Natural killer cell treated with Interleukin-12 subunit alpha and Interleukin-12 subunit beta and Interleukin-15 and Interleukin-18, amount 100 ng/mL, for 72 hours (primary cell): ENCODE results near the gene SEC16A. TPM values are rescaled to one million over a fixed set of nuclear protein-coding genes. Genes with fewer than 3 reads are reported as not detected.

Experiments
- ATAC-seq, 2 donors: fragments of 150-1000 bp; cut with Tn5 transposase in 1 of 2; sonication (Bioruptor Pico), chemical (Tn5 transposase) in 1 of 2; 2 replicates each; pipeline ENCODE4 v1.10.0; 2021
- DNase-seq: peaks from one replicate; pipeline ENCODE4 v3.0.0; 2022; ENCODE audit warnings: low spot score
- H3K27ac Mint-ChIP-seq, 2 donors: 1 replicate in 1 of 2; 2 replicates in 1 of 2; pipeline ENCODE4 v1.8.0; 2022; ENCODE audit warnings: mixed read lengths in 2 of 2, mild to moderate bottlenecking in 1 of 2, moderate library complexity in 1 of 2
- H3K27me3 Mint-ChIP-seq, 2 donors: 1 replicate in 1 of 2; 2 replicates in 1 of 2; pipeline ENCODE4 v1.8.0; 2022; ENCODE audit warnings: mixed read lengths in 2 of 2
- H3K36me3 Mint-ChIP-seq: one replicate; pipeline ENCODE4 v1.8.0; 2022; ENCODE audit warnings: mixed read lengths
- H3K4me1 Mint-ChIP-seq, 2 donors: 1 replicate in 1 of 2; 2 replicates in 1 of 2; pipeline ENCODE4 v1.8.0; 2022; ENCODE audit warnings: low read depth in 2 of 2, mixed read lengths in 2 of 2, mild to moderate bottlenecking in 1 of 2
- H3K4me3 Mint-ChIP-seq: one replicate; pipeline ENCODE4 v1.8.0; 2022; ENCODE audit warnings: mixed read lengths
- H3K9me3 Mint-ChIP-seq: 2 replicates; pipeline ENCODE4 v1.8.0; 2022; ENCODE audit warnings: mixed read lengths
- total RNA-seq, 2 donors: library from RNA; stranded (reverse); gene quantifications; one replicate each; pipeline ENCODE4 v1.2.3, GENCODE V29; 2022

SEC16A gene
- total RNA-seq, 2 donors from 2014 or later, result 104 to 121 TPM

DNA sequence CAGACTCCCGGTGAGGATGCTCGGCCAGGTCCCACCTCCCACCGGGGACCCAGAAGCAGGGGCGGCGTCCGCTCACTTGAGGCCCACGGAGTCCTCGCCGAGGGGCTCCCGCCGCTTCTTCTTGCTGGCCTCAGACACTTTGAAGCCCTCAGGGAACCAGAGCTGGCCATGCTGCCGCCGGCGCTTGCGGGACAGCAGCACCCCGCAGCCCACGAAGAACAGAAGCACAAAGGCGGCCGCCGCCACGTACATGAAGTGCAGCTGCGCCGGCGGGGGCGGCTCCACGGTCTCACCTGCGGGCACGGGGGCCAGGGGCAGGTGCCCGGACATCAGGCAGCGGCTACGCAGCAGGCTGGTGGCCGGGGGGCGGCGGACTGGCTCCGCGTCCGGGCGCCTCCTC, 19.4 kb upstream of the SEC16A start:
- DNase-seq, result no peak
- Mint-ChIP-seq H3K4me3 (no peak overlapping the region), H3K36me3 (no peaks in the 10 kb centered on the region), H3K27ac (no peak overlapping the region), H3K4me1 (peaks cover 0 to 4% of the 10 kb centered on the region in 2 donors), H3K9me3 (no peaks in the 10 kb centered on the region), H3K27me3 (no peaks in the 10 kb centered on the region)
- ATAC-seq, result no peak

DNA sequence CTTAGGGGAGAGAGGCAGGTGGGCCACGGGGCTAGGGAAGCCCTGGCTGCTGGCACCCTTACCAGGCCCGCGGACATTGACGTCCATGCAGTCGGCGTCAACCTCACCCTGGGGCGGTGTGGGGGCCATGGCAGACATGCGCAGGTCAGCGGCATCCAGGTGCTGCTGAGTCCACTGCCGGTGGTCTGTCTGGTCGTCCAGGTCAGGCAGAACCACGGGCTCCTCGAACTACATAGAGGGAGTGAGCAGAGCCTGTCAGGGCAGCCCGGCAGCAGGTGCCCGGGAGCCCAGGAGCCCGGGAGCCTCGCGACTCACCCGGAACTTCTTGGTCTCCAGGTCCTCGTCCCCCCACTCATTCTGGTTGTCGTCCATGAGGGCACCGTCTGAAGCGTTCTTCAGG, 18.8 kb upstream of the SEC16A start:
- DNase-seq, result no peak
- no peak for ATAC-seq
- Mint-ChIP-seq H3K36me3 (no peaks in the 10 kb centered on the region), H3K4me3 (no peak overlapping the region), H3K27ac (no peak overlapping the region), H3K27me3 (no peaks in the 10 kb centered on the region), H3K4me1 (peaks cover 0 to 4% of the 10 kb centered on the region in 2 donors), H3K9me3 (no peaks in the 10 kb centered on the region)

DNA sequence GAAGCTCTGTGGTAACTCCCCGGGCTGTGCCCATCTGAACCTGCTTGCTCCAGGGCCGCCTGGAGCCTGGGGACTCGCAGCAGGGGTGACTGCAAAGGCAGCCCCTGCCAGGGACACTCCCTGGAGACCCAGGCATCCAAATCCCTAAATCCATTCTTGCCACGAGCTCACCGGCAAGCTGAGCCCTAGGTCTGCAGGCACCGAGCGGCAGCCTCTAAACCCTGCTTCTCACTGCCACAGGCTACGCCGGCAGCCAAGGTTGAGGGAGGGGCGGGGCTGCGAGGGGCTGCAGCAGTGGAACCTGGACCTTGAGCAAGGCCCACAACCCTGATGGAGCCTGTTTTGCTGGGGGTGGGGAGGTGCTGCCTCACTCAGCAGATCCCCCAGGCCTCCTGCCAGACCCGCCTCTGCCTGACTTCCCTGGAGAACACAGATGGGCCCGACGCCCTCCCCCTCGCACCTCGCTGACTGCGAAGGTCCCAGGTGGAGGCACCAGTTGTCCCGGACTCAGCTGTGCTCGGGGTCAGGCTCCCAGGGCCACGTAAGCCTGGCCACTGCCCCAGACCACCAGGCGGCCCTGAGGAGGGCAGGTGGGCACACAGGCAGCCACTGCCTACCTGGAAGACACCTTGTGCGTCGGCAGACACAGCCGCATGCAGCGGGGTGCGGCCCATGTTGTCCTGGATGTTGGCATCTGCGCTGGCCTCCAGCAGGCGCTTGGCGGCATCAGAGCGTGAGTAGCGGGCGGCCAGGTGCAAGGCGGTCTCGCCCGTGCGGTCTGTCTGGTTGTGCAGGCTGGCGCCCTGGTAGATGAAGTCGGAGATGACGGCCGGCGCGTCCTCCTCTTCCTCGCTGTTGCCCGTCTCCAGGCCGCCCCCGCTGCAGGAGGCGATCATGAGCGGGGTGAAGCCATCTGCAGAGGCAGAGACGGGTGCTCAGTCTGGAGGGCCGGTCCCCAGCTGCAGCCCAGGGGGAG, 17.4 kb upstream of the SEC16A start:
- H3K27ac Mint-ChIP-seq, result no peak overlapping the region
- no peaks in the 10 kb centered on the region for H3K36me3 Mint-ChIP-seq
- DNase-seq, result no peak
- H3K27me3 Mint-ChIP-seq, result no peaks in the 10 kb centered on the region
- H3K9me3 Mint-ChIP-seq, result no peaks in the 10 kb centered on the region
- H3K4me3 Mint-ChIP-seq, result no peak overlapping the region
- peaks cover 0 to 3% of the 10 kb centered on the region in 2 donors for H3K4me1 Mint-ChIP-seq
- ATAC-seq, result no peak

DNA sequence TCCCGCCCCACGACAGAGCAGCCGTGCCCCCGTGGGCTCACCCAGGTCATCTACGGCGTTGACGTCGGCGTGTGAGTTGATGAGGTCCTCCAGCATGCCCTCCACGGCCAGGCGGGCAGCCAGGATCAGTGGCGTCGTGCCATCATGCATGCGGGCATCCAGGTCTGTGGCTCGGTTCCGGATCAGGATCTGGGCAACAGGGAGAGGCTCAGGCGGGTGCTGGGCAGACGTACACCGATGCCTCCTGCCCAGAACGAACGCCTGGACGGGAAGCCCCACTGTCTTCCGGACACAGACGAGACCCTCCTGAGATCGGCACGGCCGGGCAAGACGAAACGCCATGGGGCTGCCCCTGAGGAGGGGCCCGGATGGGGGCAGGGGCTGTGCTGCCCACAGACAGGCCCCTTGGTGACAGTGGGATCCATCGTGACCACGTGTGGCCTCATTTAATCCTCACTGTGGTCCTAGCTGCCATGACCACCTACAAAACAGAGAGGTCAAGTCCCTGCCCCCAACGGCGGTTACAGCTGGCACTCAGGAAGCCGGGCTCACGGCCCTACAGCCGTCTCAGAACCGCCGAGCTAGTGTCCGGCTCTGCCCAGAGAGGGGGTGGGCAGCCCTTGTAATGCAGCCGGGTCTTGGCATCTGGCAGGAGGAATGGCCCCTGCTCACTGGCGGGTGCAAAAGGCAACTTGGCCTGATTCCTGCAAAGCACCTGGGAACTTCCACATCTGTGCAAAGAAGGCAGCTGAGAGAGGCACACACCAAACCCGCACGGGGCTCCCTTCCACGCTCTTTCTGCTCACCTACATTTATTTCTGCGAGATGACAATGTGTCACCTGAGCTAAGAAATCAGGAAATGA, 16.5 kb upstream of the SEC16A start:
- Mint-ChIP-seq H3K27me3 (no peaks in the 10 kb centered on the region), H3K27ac (no peak overlapping the region), H3K9me3 (no peaks in the 10 kb centered on the region), H3K36me3 (no peaks in the 10 kb centered on the region), H3K4me1 (peaks cover 0 to 3% of the 10 kb centered on the region in 2 donors), H3K4me3 (no peak overlapping the region)
- no peak for ATAC-seq
- no peak for DNase-seq

GRCh38 chr9:136497916-136498695, 15.3 kb upstream of the SEC16A start:
- ATAC-seq (no peak), DNase-seq (no peak)
- no peaks in the 10 kb centered on the region for H3K36me3 Mint-ChIP-seq
- H3K9me3 Mint-ChIP-seq, result no peaks in the 10 kb centered on the region
- H3K27ac Mint-ChIP-seq, result no peak overlapping the region
- H3K4me3 Mint-ChIP-seq, result no peak overlapping the region
- H3K27me3 Mint-ChIP-seq, result no peaks in the 10 kb centered on the region
- H3K4me1 Mint-ChIP-seq, result peaks cover 0 to 3% of the 10 kb centered on the region in 2 donors

DNA sequence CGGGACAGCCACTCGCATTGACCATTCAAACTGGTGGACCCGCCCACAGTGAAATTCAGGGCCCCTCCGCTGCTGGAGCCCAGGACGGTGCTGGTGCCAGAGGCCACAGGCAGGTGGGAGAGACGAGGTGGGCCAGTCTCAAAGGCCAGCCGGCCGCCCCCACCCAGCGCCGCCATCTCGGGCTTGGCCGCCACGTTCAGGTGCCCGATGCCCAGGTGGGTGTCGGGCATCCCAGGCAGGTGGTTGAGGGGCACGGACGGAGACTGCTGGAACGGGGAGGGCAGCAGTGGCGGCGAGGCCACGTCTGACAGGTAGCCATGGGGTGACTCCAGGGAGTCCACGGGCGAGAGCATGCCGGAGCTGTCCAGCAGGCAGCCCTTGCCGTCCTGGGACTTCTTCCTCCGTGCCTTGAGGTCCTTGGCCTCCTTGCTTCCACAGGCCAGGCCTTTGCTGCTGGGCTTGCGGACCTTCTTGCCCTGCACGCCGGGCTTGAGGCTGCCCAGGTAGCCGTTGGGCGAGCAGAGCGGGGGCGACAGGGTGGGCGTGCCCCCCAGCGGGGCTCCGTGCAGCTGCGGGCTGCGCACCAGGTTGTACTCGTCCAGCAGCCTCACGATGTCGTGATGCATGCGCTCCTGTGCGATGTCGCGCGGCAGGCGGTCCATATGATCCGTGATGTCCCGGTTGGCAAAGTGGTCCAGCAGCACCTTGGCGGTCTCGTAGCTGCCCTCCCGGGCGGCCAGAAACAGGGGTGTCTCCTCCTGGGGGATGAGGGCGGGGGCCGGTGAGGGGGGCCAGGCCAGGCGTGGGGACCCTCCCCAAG, 14.2 kb upstream of the SEC16A start:
- no peaks in the 10 kb centered on the region for H3K27me3 Mint-ChIP-seq
- H3K27ac Mint-ChIP-seq, result no peak overlapping the region
- peaks cover 0 to 3% of the 10 kb centered on the region in 2 donors for H3K4me1 Mint-ChIP-seq
- H3K4me3 Mint-ChIP-seq, result no peak overlapping the region
- no peaks in the 10 kb centered on the region for H3K36me3 Mint-ChIP-seq
- DNase-seq, result no peak
- no peaks in the 10 kb centered on the region for H3K9me3 Mint-ChIP-seq
- ATAC-seq, result no peak

DNA sequence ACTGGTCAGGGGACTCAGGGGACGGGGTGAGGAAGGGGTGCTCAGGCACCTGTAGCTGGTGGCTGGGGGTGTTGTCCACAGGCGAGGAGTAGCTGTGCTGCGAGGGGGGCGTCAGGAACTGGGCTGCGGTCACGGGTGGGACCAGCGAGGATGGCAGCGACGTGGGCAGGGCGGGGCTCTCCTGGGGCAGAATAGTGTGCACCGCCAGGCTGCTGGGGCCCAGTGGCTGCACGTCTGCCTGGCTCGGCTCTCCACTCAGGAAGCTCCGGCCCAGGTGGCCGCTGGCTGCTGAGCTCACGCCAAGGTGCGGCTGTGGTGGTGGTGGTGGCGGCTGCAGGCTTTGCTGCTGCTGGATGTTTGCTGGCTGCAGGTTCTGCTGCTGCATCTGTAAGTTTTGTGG, 13.3 kb upstream of the SEC16A start:
- DNase-seq (no peak), ATAC-seq (no peak)
- Mint-ChIP-seq H3K36me3 (no peaks in the 10 kb centered on the region), H3K4me1 (peaks cover 0 to 3% of the 10 kb centered on the region in 2 donors), H3K27ac (no peak overlapping the region), H3K4me3 (no peak overlapping the region), H3K9me3 (no peaks in the 10 kb centered on the region), H3K27me3 (no peaks in the 10 kb centered on the region)

- DNase-seq, result no peak
- ATAC-seq, result no peak
- Mint-ChIP-seq H3K27me3 (no peaks in the 10 kb centered on the region), H3K4me3 (no peak overlapping the region), H3K36me3 (no peaks in the 10 kb centered on the region), H3K27ac (no peak overlapping the region), H3K9me3 (no peaks in the 10 kb centered on the region), H3K4me1 (peaks cover 0 to 3% of the 10 kb centered on the region in 2 donors)
These were observed 12.5 kb upstream of the SEC16A start for GRCh38 chr9:136495238-136495800.

DNA sequence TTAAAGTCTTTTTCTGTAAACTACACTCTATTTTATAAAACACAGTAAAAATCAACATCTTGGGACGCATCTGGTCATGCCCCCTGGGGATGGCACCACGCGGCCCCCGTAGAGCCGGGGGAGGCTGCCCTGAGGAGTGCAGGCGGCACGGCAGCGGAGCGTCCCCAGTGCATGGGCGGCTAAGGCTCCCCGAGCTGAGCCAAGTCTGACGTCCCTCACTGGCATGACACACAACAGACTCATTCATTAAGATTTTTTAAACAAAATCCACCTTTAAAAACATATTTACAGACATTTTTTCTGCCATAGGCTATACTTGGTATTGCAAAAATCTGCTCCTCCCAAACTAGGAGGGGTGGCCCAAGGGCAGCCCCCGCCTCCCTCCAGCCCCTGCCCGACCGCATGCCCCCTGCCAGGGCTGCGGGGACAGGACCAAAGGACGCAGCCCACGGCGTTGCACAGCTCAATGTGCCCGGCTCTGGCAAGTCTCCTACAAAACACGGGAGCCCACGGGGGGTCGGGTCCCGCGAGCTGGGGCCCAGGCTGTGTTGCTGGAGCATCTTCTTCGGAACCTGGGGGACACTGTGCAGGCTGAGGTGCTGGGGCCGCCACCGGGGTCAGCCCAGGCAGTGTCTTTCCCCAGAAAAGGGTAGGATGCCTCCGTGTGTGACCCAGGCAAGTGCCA, 11.8 kb upstream of the SEC16A start:
- peaks cover 0 to 3% of the 10 kb centered on the region in 2 donors for H3K4me1 Mint-ChIP-seq
- H3K36me3 Mint-ChIP-seq, result no peaks in the 10 kb centered on the region
- H3K9me3 Mint-ChIP-seq, result no peaks in the 10 kb centered on the region
- no peak overlapping the region for H3K27ac Mint-ChIP-seq
- no peak overlapping the region for H3K4me3 Mint-ChIP-seq
- no peak for DNase-seq
- no peak for ATAC-seq
- no peaks in the 10 kb centered on the region for H3K27me3 Mint-ChIP-seq

DNA sequence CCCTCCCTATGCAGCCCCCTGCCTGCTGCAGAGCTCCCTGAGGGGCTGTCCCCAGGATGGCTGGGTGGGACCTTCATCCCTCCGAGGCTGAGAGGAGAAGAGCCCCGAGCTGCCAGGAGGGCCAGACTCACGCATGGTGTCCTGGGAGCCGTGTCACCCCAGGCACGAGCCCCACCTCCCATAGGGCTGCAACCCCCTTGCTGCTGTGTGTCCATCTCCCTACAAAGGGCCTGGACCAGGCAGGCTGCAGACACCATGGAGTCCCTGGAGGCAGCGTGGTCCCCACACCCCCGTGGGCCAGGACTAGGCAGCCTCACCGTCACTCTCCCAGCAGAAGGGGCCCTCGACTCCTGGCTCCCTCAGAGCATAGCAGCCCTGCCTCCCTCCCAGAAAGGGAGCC, 11.2 kb upstream of the SEC16A start:
- DNase-seq (no peak), ATAC-seq (peak in 1 of 2 donors; percentile 3)
- Mint-ChIP-seq H3K4me1 (peaks cover 0 to 3% of the 10 kb centered on the region in 2 donors), H3K9me3 (no peaks in the 10 kb centered on the region), H3K27me3 (no peaks in the 10 kb centered on the region), H3K36me3 (no peaks in the 10 kb centered on the region), H3K4me3 (no peak overlapping the region), H3K27ac (no peak overlapping the region)

DNA sequence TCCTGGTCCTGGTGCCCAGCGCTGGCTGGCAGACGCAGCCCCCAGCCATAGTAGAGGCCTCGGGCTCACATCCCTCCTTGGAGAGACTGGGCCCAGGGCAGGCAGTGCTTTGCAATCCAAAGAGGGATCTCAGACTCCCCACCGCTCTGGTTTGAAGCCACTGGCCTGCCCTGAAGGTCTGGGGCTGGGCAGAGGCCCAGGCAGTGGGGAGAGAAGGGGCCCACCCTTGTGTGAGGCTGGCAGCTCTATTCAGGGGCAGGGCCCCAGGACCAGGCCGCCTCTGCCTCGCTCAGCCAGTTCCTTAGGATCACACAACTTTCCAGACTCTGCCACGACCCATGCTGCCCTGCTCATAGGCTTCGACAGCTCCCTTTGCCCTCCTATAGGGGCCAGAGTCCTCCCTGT, 10.7 kb upstream of the SEC16A start:
- Mint-ChIP-seq H3K9me3 (no peaks in the 10 kb centered on the region), H3K27ac (no peak overlapping the region), H3K4me3 (no peak overlapping the region), H3K4me1 (peaks cover 0 to 3% of the 10 kb centered on the region in 2 donors), H3K27me3 (no peaks in the 10 kb centered on the region), H3K36me3 (no peaks in the 10 kb centered on the region)
- ATAC-seq, result peak in 1 of 2 donors; percentile 3
- DNase-seq, result no peak

DNA sequence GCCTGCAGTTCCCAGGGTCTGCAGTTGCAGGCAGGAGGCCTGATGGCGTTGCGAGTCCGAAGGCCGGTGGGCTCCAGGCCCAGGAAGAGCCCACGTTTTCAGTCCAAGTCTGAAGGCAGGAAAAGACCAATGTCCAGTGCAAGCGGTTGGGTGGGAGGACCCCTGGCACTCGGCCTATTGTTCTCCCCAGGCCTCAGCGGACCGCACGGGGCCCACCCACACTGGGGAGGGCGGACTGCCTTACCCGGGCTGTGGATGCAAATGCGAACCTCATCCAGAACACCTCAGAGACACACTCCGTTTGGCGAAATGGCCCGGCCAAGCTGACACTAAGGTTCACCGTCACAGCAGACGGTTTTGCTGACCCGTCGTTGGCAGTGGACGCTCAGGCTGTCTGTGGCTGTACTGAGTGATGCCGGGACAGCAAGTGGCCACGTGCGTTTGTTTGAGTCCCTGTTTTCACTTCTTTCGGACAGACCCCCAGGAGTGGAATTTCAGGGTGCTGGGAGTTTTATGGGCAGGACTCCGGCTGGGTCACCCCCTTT, 10.2 kb upstream of the SEC16A start:
- peaks cover 0 to 5% of the 10 kb centered on the region in 2 donors for H3K4me1 Mint-ChIP-seq

More for the DNA sequence above, 10.2 kb upstream of the SEC16A start:
- DNase-seq (no peak), ATAC-seq (no peak)
- Mint-ChIP-seq H3K27ac (no peak overlapping the region), H3K9me3 (no peaks in the 10 kb centered on the region), H3K4me3 (no peak overlapping the region), H3K36me3 (no peaks in the 10 kb centered on the region), H3K27me3 (no peaks in the 10 kb centered on the region)
